Ovary (tissue), 3 donors: ENCODE data around the gene MPDU1.

Experiments
- POLR2A ChIP-seq: fragments of 450-650 bp; IDR thresholded peaks from one replicate; pipeline ENCODE4 v1.6.1; 2017; ENCODE audit warnings: antibody characterized with exemption, mild to moderate bottlenecking, moderate library complexity
- TF ChIP-seq, protein P1 (sequence below), 3 donors: fragments of 450-650 bp in 2 of 3; fragments of 200-600 bp in 1 of 3; IDR thresholded peaks; one replicate each; pipeline versions ENCODE4 v1.5.1 to v1.8.0; 2016 to 2022; ENCODE audit warnings: antibody characterized with exemption in 3 of 3, mild to moderate bottlenecking in 1 of 3
- donor health status: DM: no; HTN: no; CAD: no.

DNA sequence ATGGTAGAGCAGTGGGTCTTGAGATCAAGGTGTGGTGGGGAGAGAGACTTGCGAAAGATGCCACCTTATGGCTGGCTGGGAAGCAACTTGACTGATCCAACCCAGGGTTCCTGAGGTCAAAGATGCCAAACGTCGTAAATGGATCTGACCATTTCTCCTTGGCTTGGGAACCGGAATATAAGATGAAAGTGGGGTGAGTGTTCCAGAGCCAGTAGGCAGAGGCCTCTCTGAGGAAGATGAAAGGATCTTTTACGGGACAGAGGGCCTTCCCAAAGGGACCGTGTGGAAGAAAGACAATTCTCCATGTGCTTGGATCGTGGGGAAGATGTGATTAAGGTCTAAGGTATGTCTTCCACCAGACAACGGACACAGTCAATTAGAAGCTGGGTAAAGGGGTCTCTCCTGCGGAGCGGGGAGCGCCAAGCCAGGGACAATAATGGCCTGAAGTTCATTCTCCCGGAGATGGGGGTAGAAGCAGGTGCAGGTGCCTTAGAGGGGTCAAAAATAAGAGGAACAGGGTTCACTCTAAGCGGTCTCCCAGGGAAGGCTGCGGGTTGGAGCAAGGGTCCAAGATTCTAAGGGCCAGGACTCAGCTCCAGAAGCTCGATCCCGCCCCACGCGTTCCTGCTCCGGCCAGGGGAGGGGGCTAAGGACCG is 30.2 kb downstream of the MPDU1 start:
- no peak for TF ChIP-seq POLR2A
- TF ChIP-seq, protein P1, sequence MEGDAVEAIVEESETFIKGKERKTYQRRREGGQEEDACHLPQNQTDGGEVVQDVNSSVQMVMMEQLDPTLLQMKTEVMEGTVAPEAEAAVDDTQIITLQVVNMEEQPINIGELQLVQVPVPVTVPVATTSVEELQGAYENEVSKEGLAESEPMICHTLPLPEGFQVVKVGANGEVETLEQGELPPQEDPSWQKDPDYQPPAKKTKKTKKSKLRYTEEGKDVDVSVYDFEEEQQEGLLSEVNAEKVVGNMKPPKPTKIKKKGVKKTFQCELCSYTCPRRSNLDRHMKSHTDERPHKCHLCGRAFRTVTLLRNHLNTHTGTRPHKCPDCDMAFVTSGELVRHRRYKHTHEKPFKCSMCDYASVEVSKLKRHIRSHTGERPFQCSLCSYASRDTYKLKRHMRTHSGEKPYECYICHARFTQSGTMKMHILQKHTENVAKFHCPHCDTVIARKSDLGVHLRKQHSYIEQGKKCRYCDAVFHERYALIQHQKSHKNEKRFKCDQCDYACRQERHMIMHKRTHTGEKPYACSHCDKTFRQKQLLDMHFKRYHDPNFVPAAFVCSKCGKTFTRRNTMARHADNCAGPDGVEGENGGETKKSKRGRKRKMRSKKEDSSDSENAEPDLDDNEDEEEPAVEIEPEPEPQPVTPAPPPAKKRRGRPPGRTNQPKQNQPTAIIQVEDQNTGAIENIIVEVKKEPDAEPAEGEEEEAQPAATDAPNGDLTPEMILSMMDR (IDR thresholded peaks at IDR 0.05) = no peak
